Epithelial cell of esophagus (primary cell): ENCODE results near the gene FBN3.

Experiments used
- DNase-seq: peaks from one replicate; pipeline ENCODE4 v3.0.0; 2010; ENCODE audit warnings: low read depth
- H3K4me3 ChIP-seq: 2 replicates; pipeline ENCODE4 v1.5.1; 2011; ENCODE audit warnings: mild to moderate bottlenecking, low read length, control low read depth
- CTCF ChIP-seq: IDR thresholded peaks from 2 replicates; pipeline ENCODE4 v1.5.1; 2011; ENCODE audit warnings: low read depth, mild to moderate bottlenecking, low read length, control low read depth, inconsistent platforms; ENCODE audit not compliant: insufficient read depth; ENCODE audit errors: missing control alignments

The FBN3 gene

GRCh38 chr19:8097681-8098567, 51.5 kb downstream of the FBN3 start:
- no peak overlapping the region for H3K4me3 ChIP-seq
- TF ChIP-seq CTCF, result no peak
- no peak for DNase-seq

GRCh38 chr19:8097198-8097597, 52.2 kb downstream of the FBN3 start:
- TF ChIP-seq CTCF, result no peak

GRCh38 chr19:8096071-8096470, 53.3 kb downstream of the FBN3 start:
- no peak overlapping the region for H3K4me3 ChIP-seq
- no peak for DNase-seq
- TF ChIP-seq CTCF, result no peak

More at GRCh38 chr19:8097198-8097597, 52.2 kb downstream of the FBN3 start:
- no peak for DNase-seq
- no peak overlapping the region for H3K4me3 ChIP-seq

GRCh38 chr19:8095354-8095886, 54.0 kb downstream of the FBN3 start:
- DNase-seq, result no peak
- no peak for TF ChIP-seq CTCF
- no peak overlapping the region for H3K4me3 ChIP-seq

- no peak for DNase-seq
- H3K4me3 ChIP-seq, result no peak overlapping the region
- TF ChIP-seq CTCF, result no peak
These were observed 55.1 kb downstream of the FBN3 start for GRCh38 chr19:8094336-8094735.

- H3K4me3 ChIP-seq, result no peak overlapping the region
- DNase-seq, result no peak
- TF ChIP-seq CTCF, result no peak
These were observed 55.7 kb downstream of the FBN3 start for GRCh38 chr19:8093740-8094139.
